ENCODE data around the gene EIF3A. TPM values are rescaled to one million over a fixed set of nuclear protein-coding genes. Genes with fewer than 3 reads are reported as not detected.

Gene EIF3A
- total and polyA plus RNA-seq, 2 of the 8 experiments (the other 6 are each of a cell fraction or from before 2014, with no cell fraction given) = 26.8 to 209 TPM

- CTCF ChIA-PET (ENCODE audit: partially characterized antibody) = interaction anchor here (0.5 to 1.1 kb wide), 3 partner anchors 25 to 104 kb away, joined by 3 read pairs; no protein-coding TSS in a partner anchor
- POLR2A ChIA-PET (ENCODE audit: partially characterized antibody) = interaction anchor here (4.2 kb wide), 1 partner anchor 8 kb away, joined by 20 read pairs; the partner anchor contains the start of gene NANOS1
- no peak overlapping the region for H2BK12ac ChIP-seq (ENCODE audit: low read depth, low read length)
- H3K4me3 ChIP-seq (ENCODE audit: extremely low read depth in 1 of 4, insufficient read depth in 2 of 4, low read depth in 3 of 4, low read length in 4 of 4) = no peak overlapping the region
- DNase-seq (ENCODE audit: low read depth in 1 of 2, low spot score in 2 of 2) (peak in 1 of 2 experiments; percentile 46), FAIRE-seq (no peak)
- WGBS, 2 experiments (ENCODE audit: extremely low coverage in 1 of 2, insufficient coverage in 1 of 2, insufficient read length in 1 of 2, insufficient replicate concordance in 2 of 2, low coverage in 1 of 2, low lambda C conversion rate in 2 of 2, missing lambda C conversion rate in 1 of 2) = 82% methylated on average over 8 of the region's 8 CpGs; no CpG with 5 or more reads in 1 of the 2 experiments
- H2BK5ac ChIP-seq (ENCODE audit: low read depth, low read length) = no peak overlapping the region
- H3K56ac ChIP-seq (replicated peaks; ENCODE audit: insufficient read length, low read depth, low read length) = no peak overlapping the region
- no peaks in the 10 kb centered on the region for H3K79me2 ChIP-seq (ENCODE audit: control insufficient read depth in 1 of 2, insufficient read depth in 2 of 2, low read length in 2 of 2)
- peaks cover 2 to 9% (median 7%) of the 10 kb centered on the region in 4 experiments; a peak in 5 of 7 replicates for H3K4me1 ChIP-seq (replicated peaks in 1 of 4; ENCODE audit: control insufficient read depth in 3 of 4, insufficient read depth in 4 of 4, low read length in 3 of 4)
- H3K79me1 ChIP-seq (ENCODE audit: low read depth, low read length) = no peaks in the 10 kb centered on the region
- no peak overlapping the region for H3K23ac ChIP-seq (ENCODE audit: insufficient read length)
- no peaks in the 10 kb centered on the region for H3K9me3 ChIP-seq (ENCODE audit: insufficient read depth in 2 of 2, low read depth in 1 of 2, low read length in 1 of 2)
- no peak overlapping the region for H2BK120ac ChIP-seq (replicated peaks; ENCODE audit: low read depth, low read length)
- no peak overlapping the region for H3K18ac ChIP-seq (ENCODE audit: extremely low read depth, low read length)
- no peak overlapping the region for H4K5ac ChIP-seq (ENCODE audit: insufficient read length, low read depth, low read length)
- no peak overlapping the region for H2AK5ac ChIP-seq (ENCODE audit: low read depth, low read length)
- no peak overlapping the region for H2AFZ ChIP-seq (ENCODE audit: low read length)
- no peak overlapping the region for H3K9ac ChIP-seq (replicated peaks in 1 of 4; ENCODE audit: extremely low read depth in 1 of 4, low read depth in 3 of 4, low read length in 3 of 4)
- H4K20me1 ChIP-seq (replicated peaks in 1 of 2; ENCODE audit: control insufficient read depth in 1 of 2, insufficient read depth in 2 of 2, low read length in 2 of 2) = no peaks in the 10 kb centered on the region
- H2BK20ac ChIP-seq (ENCODE audit: low read length) = peak overlapping the region; percentile 80; the same call in 1 of the 2 replicates
- H3K27ac ChIP-seq (ENCODE audit: low read depth, low read length) = peak overlapping the region; percentile 38; the same call in 1 of the 2 replicates
- H3K4me2 ChIP-seq (ENCODE audit: insufficient read depth in 1 of 2, low read depth in 2 of 2, low read length in 2 of 2) = 0 out of 4 replicates have a peak overlapping the region, but pooled peaks of 1 of the 2 experiments have one; percentile 1
- H3K36me3 ChIP-seq (ENCODE audit: control insufficient read depth in 2 of 4, insufficient read depth in 4 of 4, low read length in 3 of 4) = no peaks in the 10 kb centered on the region
- H2BK15ac ChIP-seq (ENCODE audit: low read length) = no peak overlapping the region; the same call in 1 of the 2 replicates
- H4K91ac ChIP-seq (replicated peaks; ENCODE audit: insufficient read length, low read length) = no peak overlapping the region
- no peak overlapping the region for H4K8ac ChIP-seq (ENCODE audit: extremely low read depth, insufficient read depth, low read length)
- H3K27me3 ChIP-seq (replicated peaks in 1 of 4; ENCODE audit: control insufficient read depth in 3 of 4, extremely low read depth in 1 of 4, insufficient read depth in 3 of 4, low read length in 3 of 4) = no peaks in the 10 kb centered on the region
- no peak overlapping the region for H3K14ac ChIP-seq (ENCODE audit: insufficient read length)
- no peak overlapping the region for H3K4ac ChIP-seq (replicated peaks; ENCODE audit: insufficient read length, low read depth, low read length)
- H3K23me2 ChIP-seq (ENCODE audit: low read depth, low read length) = 0 out of 2 replicates have a peak, but pooled peaks cover under 1% of the 10 kb centered on the region
- no peak for TF ChIP-seq GTF2F1 (IDR thresholded peaks at IDR 0.05; ENCODE audit: borderline replicate concordance, low read depth, low read length)
- no peak for TF ChIP-seq RNF2 (IDR thresholded peaks at IDR 0.05; ENCODE audit: borderline replicate concordance, low read depth, low read length, missing control alignments, poor library complexity, severe bottlenecking)
- TF ChIP-seq ASH2L (IDR thresholded peaks at IDR 0.05; ENCODE audit: low read length) = no peak
- no peak for TF ChIP-seq RFX5 (IDR thresholded peaks at IDR 0.05; ENCODE audit: borderline replicate concordance, low read depth, low read length)
- no peak for TF ChIP-seq MAFK (IDR thresholded peaks at IDR 0.05; ENCODE audit: low read depth, low read length)
- no peak for TF ChIP-seq PHF8 (conservative IDR thresholded peaks at IDR 0.05; ENCODE audit: low read depth, low read length)
- TF ChIP-seq, protein P1, sequence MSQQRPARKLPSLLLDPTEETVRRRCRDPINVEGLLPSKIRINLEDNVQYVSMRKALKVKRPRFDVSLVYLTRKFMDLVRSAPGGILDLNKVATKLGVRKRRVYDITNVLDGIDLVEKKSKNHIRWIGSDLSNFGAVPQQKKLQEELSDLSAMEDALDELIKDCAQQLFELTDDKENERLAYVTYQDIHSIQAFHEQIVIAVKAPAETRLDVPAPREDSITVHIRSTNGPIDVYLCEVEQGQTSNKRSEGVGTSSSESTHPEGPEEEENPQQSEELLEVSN (IDR thresholded peaks at IDR 0.05) = no peak
- no peak for TF ChIP-seq NANOG (IDR thresholded peaks at IDR 0.05; ENCODE audit: insufficient read depth, low read depth, low read length, poor library complexity, severe bottlenecking)
- no peak for TF ChIP-seq CHD1 (IDR thresholded peaks at IDR 0.05; ENCODE audit: low read depth, low read length)
- no peak for TF ChIP-seq FOSL1 (IDR thresholded peaks at IDR 0.05; ENCODE audit: insufficient read depth, low read depth, low read length)
These were observed 57.1 kb downstream of the EIF3A start for GRCh38 chr10:119023553-119023868.
